HEK293 (cell line): ENCODE results near the gene DDX46.

ENCODE experiments used
- EGR2 ChIP-seq: fragments of 450-650 bp; formaldehyde crosslinking; IDR thresholded peaks from 2 replicates; pipeline ENCODE4 v1.5.1; 2016; ENCODE audit warnings: low read depth, missing biosample characterization, missing genetic modification characterization
- ELK4 ChIP-seq: IDR thresholded peaks from 2 replicates; pipeline ENCODE4 v1.6.1; 2011; ENCODE audit warnings: mild to moderate bottlenecking, low read depth, low read length, borderline replicate concordance
- FEZF1 ChIP-seq: fragments of 450-650 bp; formaldehyde crosslinking; IDR thresholded peaks from 2 replicates; pipeline ENCODE4 v1.5.1; 2016; ENCODE audit warnings: missing biosample characterization, missing genetic modification characterization
- HOXD13 ChIP-seq: sonication (generic); formaldehyde crosslinking; IDR thresholded peaks from 2 replicates; pipeline ENCODE4 v1.8.0; 2022; ENCODE audit warnings: missing genetic modification reagents, borderline replicate concordance
- KLF17 ChIP-seq: fragments of 450-650 bp; formaldehyde crosslinking; IDR thresholded peaks from 2 replicates; pipeline ENCODE4 v1.5.1; 2016; ENCODE audit warnings: missing biosample characterization, missing genetic modification characterization
- MYNN ChIP-seq: fragments of 450-650 bp; formaldehyde crosslinking; IDR thresholded peaks from 2 replicates; pipeline ENCODE4 v1.5.1; 2016; ENCODE audit warnings: missing biosample characterization, missing genetic modification characterization, borderline replicate concordance
- MZF1 ChIP-seq: fragments of 450-650 bp; formaldehyde crosslinking; IDR thresholded peaks from 2 replicates; pipeline ENCODE4 v1.5.1; 2017; ENCODE audit warnings: missing biosample characterization, missing genetic modification characterization, borderline replicate concordance
- PRDM10 ChIP-seq: fragments of 450-650 bp; formaldehyde crosslinking; IDR thresholded peaks from 2 replicates; pipeline ENCODE4 v1.5.1; 2016; ENCODE audit warnings: missing biosample characterization, missing genetic modification characterization
- RBAK ChIP-seq: fragments of 450-650 bp; formaldehyde crosslinking; IDR thresholded peaks from 2 replicates; pipeline ENCODE4 v1.5.1; 2016; ENCODE audit warnings: missing biosample characterization, missing genetic modification characterization
- REPIN1 ChIP-seq: fragments of 450-650 bp; formaldehyde crosslinking; IDR thresholded peaks from 2 replicates; pipeline ENCODE4 v1.5.1; 2017; ENCODE audit warnings: missing biosample characterization, missing genetic modification characterization, low read depth
- YY1 ChIP-seq: fragments of 450-650 bp; formaldehyde crosslinking; IDR thresholded peaks from 2 replicates; pipeline ENCODE4 v1.5.1; 2018; ENCODE audit warnings: missing biosample characterization, missing genetic modification characterization
- ZBTB1 ChIP-seq: fragments of 450-650 bp; formaldehyde crosslinking; IDR thresholded peaks from 2 replicates; pipeline ENCODE4 v1.5.1; 2016; ENCODE audit warnings: missing biosample characterization, missing genetic modification characterization
- ZBTB21 ChIP-seq: fragments of 450-650 bp; formaldehyde crosslinking; IDR thresholded peaks from 2 replicates; pipeline ENCODE4 v1.5.1; 2017; ENCODE audit warnings: missing biosample characterization, missing genetic modification characterization
- ZBTB6 ChIP-seq: fragments of 450-650 bp; formaldehyde crosslinking; IDR thresholded peaks from 2 replicates; pipeline ENCODE4 v1.5.1; 2017; ENCODE audit warnings: missing biosample characterization, missing genetic modification characterization
- ZBTB7A ChIP-seq: fragments of 450-650 bp; formaldehyde crosslinking; IDR thresholded peaks from 2 replicates; pipeline ENCODE4 v1.5.1; 2016; ENCODE audit warnings: low read depth, missing biosample characterization, missing genetic modification characterization
- ZEB2 ChIP-seq: fragments of 450-650 bp; formaldehyde crosslinking; IDR thresholded peaks from 2 replicates; pipeline ENCODE4 v1.5.1; 2016; ENCODE audit warnings: missing biosample characterization, missing genetic modification characterization
- ZFP69B ChIP-seq: fragments of 450-650 bp; formaldehyde crosslinking; IDR thresholded peaks from 2 replicates; pipeline ENCODE4 v1.5.1; 2016; ENCODE audit warnings: missing biosample characterization, missing genetic modification characterization
- ZNF132 ChIP-seq: fragments of 450-650 bp; formaldehyde crosslinking; IDR thresholded peaks from 2 replicates; pipeline ENCODE4 v1.5.1; 2017; ENCODE audit warnings: missing biosample characterization, missing genetic modification characterization, borderline replicate concordance
- ZNF133 ChIP-seq: fragments of 450-650 bp; formaldehyde crosslinking; IDR thresholded peaks from 2 replicates; pipeline ENCODE4 v1.5.1; 2016; ENCODE audit warnings: missing biosample characterization, missing genetic modification characterization
- ZNF248 ChIP-seq: fragments of 450-650 bp; formaldehyde crosslinking; IDR thresholded peaks from 2 replicates; pipeline ENCODE4 v1.5.1; 2017; ENCODE audit warnings: missing biosample characterization, missing genetic modification characterization
- ZNF266 ChIP-seq: fragments of 450-650 bp; formaldehyde crosslinking; IDR thresholded peaks from 2 replicates; pipeline ENCODE4 v1.5.1; 2016; ENCODE audit warnings: missing biosample characterization, missing genetic modification characterization, low read depth
- ZNF350 ChIP-seq: fragments of 450-650 bp; formaldehyde crosslinking; IDR thresholded peaks from 2 replicates; pipeline ENCODE4 v1.5.0; 2017; ENCODE audit warnings: missing biosample characterization, mild to moderate bottlenecking, missing genetic modification characterization
- ZNF404 ChIP-seq: fragments of 450-650 bp; formaldehyde crosslinking; IDR thresholded peaks from 2 replicates; pipeline ENCODE4 v1.5.1; 2017; ENCODE audit warnings: missing biosample characterization, missing genetic modification characterization
- ZNF449 ChIP-seq: fragments of 450-650 bp; formaldehyde crosslinking; IDR thresholded peaks from 2 replicates; pipeline ENCODE4 v1.5.1; 2017; ENCODE audit warnings: missing biosample characterization, mild to moderate bottlenecking, missing genetic modification characterization, moderate library complexity
- ZNF629 ChIP-seq: fragments of 450-650 bp; formaldehyde crosslinking; IDR thresholded peaks from 2 replicates; pipeline ENCODE4 v1.5.1; 2017; ENCODE audit warnings: missing biosample characterization, missing genetic modification characterization
- ZNF645 ChIP-seq: fragments of 450-650 bp; formaldehyde crosslinking; IDR thresholded peaks from 2 replicates; pipeline ENCODE4; 2016; ENCODE audit warnings: missing biosample characterization, missing genetic modification characterization
- ZNF654 ChIP-seq: fragments of 450-650 bp; formaldehyde crosslinking; IDR thresholded peaks from 2 replicates; pipeline ENCODE4 v1.5.1; 2016; ENCODE audit warnings: low read depth, missing biosample characterization, missing genetic modification characterization
- ZNF776 ChIP-seq: fragments of 450-650 bp; formaldehyde crosslinking; IDR thresholded peaks from 2 replicates; pipeline ENCODE4 v1.5.0; 2017; ENCODE audit warnings: missing biosample characterization, missing genetic modification characterization, borderline replicate concordance
- ZNF785 ChIP-seq: fragments of 450-650 bp; formaldehyde crosslinking; IDR thresholded peaks from 2 replicates; pipeline ENCODE4 v1.5.1; 2016; ENCODE audit warnings: missing biosample characterization, missing genetic modification characterization
- ZNF830 ChIP-seq: fragments of 450-650 bp; IDR thresholded peaks from 2 replicates; pipeline ENCODE4 v1.5.0; 2018; ENCODE audit warnings: missing biosample characterization, missing genetic modification characterization, low read depth, mild to moderate bottlenecking, moderate library complexity
- ZXDB ChIP-seq: fragments of 450-650 bp; formaldehyde crosslinking; IDR thresholded peaks from 2 replicates; pipeline ENCODE4 v1.5.1; 2016; ENCODE audit warnings: missing biosample characterization, missing genetic modification characterization

Gene DDX46

GRCh38 chr5:134738133-134738962 is 20.2 kb upstream of the DDX46 start, which contains the start of gene CAMLG (continued):
- TF ChIP-seq ZBTB6 (tag by site-specific recombination) = peak; percentile 62; the same call in 1 of the 2 replicates
- TF ChIP-seq ZBTB21 (tag by site-specific recombination) = peak; percentile 88
- no peak for TF ChIP-seq ZNF645
- TF ChIP-seq YY1 (tag by site-specific recombination) = peak; percentile 99
- no peak for TF ChIP-seq MYNN (tag by site-specific recombination)
- no peak for TF ChIP-seq REPIN1
- TF ChIP-seq PRDM10 = peak; percentile 81
- TF ChIP-seq ZNF776 (tag by site-specific recombination) = no peak
- peak; percentile 94 for TF ChIP-seq KLF17
- TF ChIP-seq MZF1 (tag by site-specific recombination) = peak; percentile 66; the same call in 1 of the 2 replicates
- no peak for TF ChIP-seq ZNF404
- no peak for TF ChIP-seq ELK4
- TF ChIP-seq ZBTB1 (tag by site-specific recombination) = peak; percentile 94
- no peak for TF ChIP-seq HOXD13 (CRISPR knock-in tag)
- no peak for TF ChIP-seq ZNF133
- TF ChIP-seq EGR2 = peak; percentile 89
- peak; percentile 59; the same call in 1 of the 2 replicates for TF ChIP-seq ZFP69B (tag by site-specific recombination)
- TF ChIP-seq ZXDB (tag by site-specific recombination) = peak; percentile 88
- no peak for TF ChIP-seq RBAK (tag by site-specific recombination)
- no peak for TF ChIP-seq ZNF830
- no peak; the same call in 1 of the 2 replicates for TF ChIP-seq ZNF785
- TF ChIP-seq ZEB2 = peak; percentile 90
- TF ChIP-seq ZNF132 (tag by site-specific recombination) = no peak
- TF ChIP-seq ZBTB7A (tag by site-specific recombination) = no peak; the same call in none of the 2 replicates
- TF ChIP-seq ZNF449 (tag by site-specific recombination) = peak; percentile 88
- TF ChIP-seq ZNF266 = no peak
- no peak for TF ChIP-seq ZNF350
- TF ChIP-seq FEZF1 (tag by site-specific recombination) = no peak
- TF ChIP-seq ZNF248 = no peak
- TF ChIP-seq ZNF654 (tag by site-specific recombination) = peak; percentile 66
- peak; percentile 97 for TF ChIP-seq ZNF629 (tag by site-specific recombination)
